HG02840 (cell line): ENCODE measurements around the gene RAPGEFL1.
A peak's percentile ranks its signal among the peaks of the same experiment; 100 is the strongest.
"Not testable (repeated sequence)": the region's sequence is repeated elsewhere in the genome, so short reads cannot be mapped to it uniquely, and the experiment has no call there.

Experiments used
- ATAC-seq: cut with Tn5 transposase; IDR thresholded peaks from one replicate; pipeline ENCODE4 v1.9.1; 2021; ENCODE audit warnings: mild to moderate bottlenecking, moderate library complexity, moderate number of reproducible peaks; ENCODE audit not compliant: unreplicated experiment, low FRiP score

RAPGEFL1 gene

GRCh38 chr17:40177275-40177874 lies at the start of gene RAPGEFL1:
TSS of gene RAPGEFL1 (plus strand) at chr17:40177470. CDS start at chr17:40177862, 392 bp downstream.
- ATAC-seq, result no peak

- no peak for ATAC-seq
Measured at GRCh38 chr17:40129498-40129897, 47.8 kb upstream of the RAPGEFL1 start.

- ATAC-seq, result no peak
Measured at GRCh38 chr17:40130352-40131042, 46.8 kb upstream of the RAPGEFL1 start.

GRCh38 chr17:40134184-40134583 lies 43.1 kb upstream of the RAPGEFL1 start:
- ATAC-seq, result no peak

GRCh38 chr17:40135817-40136216 lies 41.5 kb upstream of the RAPGEFL1 start:
- no peak for ATAC-seq

GRCh38 chr17:40139566-40140058 lies 37.7 kb upstream of the RAPGEFL1 start:
- ATAC-seq, result peak; percentile 15

GRCh38 chr17:40143166-40143565 lies 34.1 kb upstream of the RAPGEFL1 start:
- not testable (repeated sequence) for ATAC-seq

- no peak for ATAC-seq
Measured at GRCh38 chr17:40145476-40145875, 31.8 kb upstream of the RAPGEFL1 start.

- ATAC-seq, result no peak
Measured at GRCh38 chr17:40148527-40148926, 28.7 kb upstream of the RAPGEFL1 start.

GRCh38 chr17:40150276-40150675 lies 27.0 kb upstream of the RAPGEFL1 start:
- no peak for ATAC-seq

GRCh38 chr17:40151414-40151963 lies 25.8 kb upstream of the RAPGEFL1 start:
- no peak for ATAC-seq

GRCh38 chr17:40153603-40154236 lies 23.6 kb upstream of the RAPGEFL1 start:
- ATAC-seq, result no peak

- ATAC-seq, result no peak
Measured at GRCh38 chr17:40157973-40158372, 19.3 kb upstream of the RAPGEFL1 start.

GRCh38 chr17:40158438-40159013 lies 18.7 kb upstream of the RAPGEFL1 start:
- ATAC-seq, result no peak

- no peak for ATAC-seq
Measured at GRCh38 chr17:40159456-40159855, 17.8 kb upstream of the RAPGEFL1 start.

GRCh38 chr17:40167685-40168261 lies 9.5 kb upstream of the RAPGEFL1 start:
- no peak for ATAC-seq

- ATAC-seq, result no peak
Measured at GRCh38 chr17:40168262-40168832, 8.9 kb upstream of the RAPGEFL1 start.

- ATAC-seq, result no peak
Measured at GRCh38 chr17:40170325-40170724, 6.9 kb upstream of the RAPGEFL1 start.

- ATAC-seq, result no peak
Measured at GRCh38 chr17:40171750-40172149, 5.5 kb upstream of the RAPGEFL1 start.

- no peak for ATAC-seq
Measured at GRCh38 chr17:40173091-40173777, 4.0 kb upstream of the RAPGEFL1 start.
